H9 (cell line): ENCODE measurements around the gene ANKRD11. TPM values are rescaled to one million over a fixed set of nuclear protein-coding genes. Genes with fewer than 3 reads are reported as not detected.

Source experiments
- DNase-seq: peaks from one replicate; pipeline ENCODE4 v3.0.0-alpha.2; 2017
- H2AFZ ChIP-seq: one replicate; pipeline ENCODE4 v1.6.1; 2013; ENCODE audit warnings: mild to moderate bottlenecking, low read length, control low read depth, moderate library complexity
- H2AK5ac ChIP-seq: 2 replicates; pipeline ENCODE4 v1.6.1; 2013; ENCODE audit warnings: low read length, control low read depth, mixed read lengths; ENCODE audit not compliant: insufficient read length
- H2BK120ac ChIP-seq: one replicate; pipeline ENCODE4 v1.6.1; 2013; ENCODE audit warnings: low read depth, mild to moderate bottlenecking, low read length, control low read depth, inconsistent platforms; ENCODE audit not compliant: poor library complexity, severe bottlenecking
- H2BK12ac ChIP-seq: 2 replicates; pipeline ENCODE4 v1.6.1; 2013; ENCODE audit warnings: low read length, control low read depth, mixed read lengths, low read depth; ENCODE audit not compliant: insufficient read length
- H2BK15ac ChIP-seq: 2 replicates; pipeline ENCODE4 v1.6.1; 2013; ENCODE audit warnings: low read depth, low read length, control low read depth
- H2BK20ac ChIP-seq: one replicate; pipeline ENCODE4 v1.6.1; 2013; ENCODE audit warnings: low read depth, mild to moderate bottlenecking, low read length, control low read depth, inconsistent platforms; ENCODE audit not compliant: poor library complexity, severe bottlenecking
- H2BK5ac ChIP-seq: 2 replicates; pipeline ENCODE4 v1.6.1; 2013; ENCODE audit warnings: low read length, control low read depth, mixed read lengths; ENCODE audit not compliant: insufficient read length
- H3K14ac ChIP-seq: 2 replicates; pipeline ENCODE4 v1.6.1; 2013; ENCODE audit warnings: low read length, control low read depth; ENCODE audit not compliant: insufficient read depth
- H3K18ac ChIP-seq: 2 replicates; pipeline ENCODE4 v1.6.1; 2013; ENCODE audit warnings: low read depth, mild to moderate bottlenecking, mixed read lengths, low read length, control low read depth; ENCODE audit not compliant: insufficient read length
- H3K23ac ChIP-seq: 2 replicates; pipeline ENCODE4 v1.6.1; 2013; ENCODE audit warnings: low read length, control low read depth, mixed read lengths, low read depth; ENCODE audit not compliant: insufficient read length
- H3K23me2 ChIP-seq: 2 replicates; pipeline ENCODE4 v1.6.1; 2013; ENCODE audit warnings: low read depth, mild to moderate bottlenecking, mixed read lengths, low read length, control low read depth; ENCODE audit not compliant: insufficient read length, poor library complexity, severe bottlenecking
- H3K27ac ChIP-seq: 2 replicates; pipeline ENCODE4 v1.5.1; 2013; ENCODE audit warnings: low read length, control low read depth, mixed read lengths, low read depth; ENCODE audit not compliant: insufficient read length
- H3K27me3 ChIP-seq: 2 replicates; pipeline ENCODE4 v1.6.1; 2013; ENCODE audit warnings: low read length, control low read depth, inconsistent platforms; ENCODE audit not compliant: insufficient read depth
- H3K4ac ChIP-seq: 2 replicates; pipeline ENCODE4 v1.6.1; 2013; ENCODE audit warnings: low read depth, mild to moderate bottlenecking, control low read depth, inconsistent platforms, low read length, moderate library complexity
- H3K4me1 ChIP-seq: 2 replicates; pipeline ENCODE4 v1.6.1; 2013; ENCODE audit warnings: low read length, control low read depth, inconsistent platforms; ENCODE audit not compliant: insufficient read depth
- H3K4me2 ChIP-seq: 2 replicates; pipeline ENCODE4 v1.6.1; 2013; ENCODE audit warnings: low read length, control low read depth, mixed read lengths; ENCODE audit not compliant: insufficient read length, insufficient read depth
- H3K56ac ChIP-seq: 2 replicates; pipeline ENCODE4 v1.6.1; 2013; ENCODE audit warnings: low read depth, mild to moderate bottlenecking, mixed read lengths, low read length, control low read depth; ENCODE audit not compliant: insufficient read length
- H3K79me1 ChIP-seq: 2 replicates; pipeline ENCODE4 v1.6.1; 2013; ENCODE audit warnings: low read depth, mild to moderate bottlenecking, moderate library complexity, low read length, control low read depth, inconsistent platforms; ENCODE audit not compliant: insufficient read depth, poor library complexity, severe bottlenecking
- H3K79me2 ChIP-seq: 2 replicates; pipeline ENCODE4 v1.6.1; 2013; ENCODE audit warnings: low read length, control low read depth, inconsistent platforms; ENCODE audit not compliant: insufficient read depth
- H3K9ac ChIP-seq: 2 replicates; pipeline ENCODE4 v1.6.1; 2013; ENCODE audit warnings: low read length, control low read depth, mixed read lengths; ENCODE audit not compliant: insufficient read length; ENCODE audit errors: extremely low read depth
- H3K9me3 ChIP-seq: one replicate; pipeline ENCODE4 v1.6.1; 2013; ENCODE audit warnings: low read depth, low read length, inconsistent platforms; ENCODE audit not compliant: control insufficient read depth
- H3T11ph ChIP-seq: one replicate; pipeline ENCODE4 v1.6.1; 2013; ENCODE audit warnings: mild to moderate bottlenecking, low read length, control low read depth, inconsistent platforms
- H4K20me1 ChIP-seq: one replicate; pipeline ENCODE4 v1.6.1; 2013; ENCODE audit not compliant: control insufficient read depth, insufficient read length, insufficient read depth
- H4K5ac ChIP-seq: 2 replicates; pipeline ENCODE4 v1.6.1; 2013; ENCODE audit warnings: low read depth, mild to moderate bottlenecking, mixed read lengths, low read length, control low read depth; ENCODE audit not compliant: insufficient read length
- H4K8ac ChIP-seq: replicated peaks from 2 replicates; pipeline ENCODE4 v1.6.1; 2013; ENCODE audit warnings: low read length, control low read depth, mixed read lengths, low read depth; ENCODE audit not compliant: insufficient read length
- H4K91ac ChIP-seq: 2 replicates; pipeline ENCODE4 v1.6.1; 2013; ENCODE audit warnings: low read depth, mild to moderate bottlenecking, moderate library complexity, mixed read lengths, low read length, control low read depth; ENCODE audit not compliant: insufficient read length
- H3K27ac Mint-ChIP-seq, 3 experiments: 2 replicates in 2 of 3; 3 replicates in 1 of 3; pipeline ENCODE4 v1.8.0; 2020 to 2021; ENCODE audit warnings: mixed read lengths in 3 of 3, mild to moderate bottlenecking in 1 of 3, moderate library complexity in 1 of 3
- H3K27me3 Mint-ChIP-seq: 2 replicates; pipeline ENCODE4 v1.8.0; 2021; ENCODE audit warnings: low read depth, mild to moderate bottlenecking, moderate library complexity, mixed read lengths
- H3K36me3 Mint-ChIP-seq, 3 experiments: 2 replicates in 2 of 3; 3 replicates in 1 of 3; pipeline ENCODE4 v1.8.0; 2020 to 2021; ENCODE audit warnings: low read depth in 3 of 3, mixed read lengths in 3 of 3; ENCODE audit not compliant: insufficient read depth in 1 of 3
- H3K4me1 Mint-ChIP-seq, 2 experiments: 2 replicates each; pipeline ENCODE4 v1.8.0; 2020; ENCODE audit warnings: mixed read lengths in 2 of 2
- H3K4me3 Mint-ChIP-seq, 2 experiments: 2 replicates in 1 of 2; 3 replicates in 1 of 2; pipeline ENCODE4 v1.8.0; 2020 to 2021; ENCODE audit warnings: mild to moderate bottlenecking in 2 of 2, mixed read lengths in 2 of 2, moderate library complexity in 1 of 2
- H3K9me3 Mint-ChIP-seq, 2 experiments: 2 replicates in 1 of 2; 3 replicates in 1 of 2; pipeline ENCODE4 v1.8.0; 2020; ENCODE audit warnings: mild to moderate bottlenecking in 2 of 2, mixed read lengths in 2 of 2, moderate library complexity in 1 of 2
- WGBS: extraction: QIAGEN DNeasy Blood & Tissue Kit; methylation state at CpG from one replicate; pipeline ENCODE4 v1.1.7; 2013; ENCODE audit warnings: missing lambda C conversion rate, low lambda C conversion rate, mixed read lengths; ENCODE audit not compliant: insufficient read length; ENCODE audit errors: extremely low coverage; 5-methylcytosine and 5-hydroxymethylcytosine counted together
- total RNA-seq: library from RNA; stranded (reverse); gene quantifications from 2 replicates; pipeline ENCODE4 v1.2.1, GENCODE V29; 2021
- TF ChIP-seq, protein P1 (sequence below): fragments of 200-600 bp; sonication (generic); conservative IDR thresholded peaks from 3 replicates; pipeline ENCODE4 v1.8.0; 2021; ENCODE audit warnings: antibody characterized with exemption, mild to moderate bottlenecking

The ANKRD11 gene
- total RNA-seq, 1 experiment from 2014 or later, result 181 TPM

DNA sequence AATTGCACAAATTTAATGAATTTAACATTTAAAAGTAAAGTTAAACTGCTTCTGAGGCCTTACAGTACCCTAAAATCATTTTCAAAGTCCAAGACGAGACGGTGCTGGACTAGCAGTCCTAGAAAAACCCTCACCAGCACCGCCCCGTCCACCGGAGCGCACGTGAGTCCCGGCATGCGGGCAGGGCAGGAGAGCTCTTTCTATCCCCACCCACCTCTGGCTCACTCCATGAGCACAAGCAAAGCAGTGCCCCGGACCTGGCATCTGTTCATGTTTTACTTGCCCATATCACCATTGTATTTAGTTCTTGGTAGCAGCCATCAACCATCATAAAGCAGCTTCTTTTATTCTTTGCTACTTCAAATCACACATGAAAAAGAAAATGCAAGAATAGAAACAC is 41.7 kb downstream of the ANKRD11 start:
- no peak overlapping the region for H2BK15ac ChIP-seq
- H3K4me1 Mint-ChIP-seq, result peaks cover 49 to 62% of the 10 kb centered on the region in 2 experiments
- H3K23ac ChIP-seq, result no peak overlapping the region
- peaks cover 78% of the 10 kb centered on the region for H3K79me2 ChIP-seq
- H3K56ac ChIP-seq, result no peak overlapping the region
- H3K4me3 Mint-ChIP-seq, result no peak overlapping the region
- no peak overlapping the region for H3K27ac Mint-ChIP-seq
- H3K36me3 Mint-ChIP-seq, result peaks cover 0 to 2% (median 1%) of the 10 kb centered on the region in 3 experiments; a peak in 2 of 7 replicates
- no peak overlapping the region for H2BK20ac ChIP-seq
- no peak overlapping the region for H2BK5ac ChIP-seq
- no peak overlapping the region for H2BK12ac ChIP-seq
- DNase-seq, result no peak
- no CpG with 5 or more reads among the region's 10 CpGs for WGBS
- no peaks in the 10 kb centered on the region for H3K23me2 ChIP-seq
- no peaks in the 10 kb centered on the region for H3K9me3 ChIP-seq
- H3K27me3 ChIP-seq, result no peaks in the 10 kb centered on the region
- H3K4me2 ChIP-seq, result no peak overlapping the region
- no peak overlapping the region for H2AFZ ChIP-seq
- TF ChIP-seq, protein P1, sequence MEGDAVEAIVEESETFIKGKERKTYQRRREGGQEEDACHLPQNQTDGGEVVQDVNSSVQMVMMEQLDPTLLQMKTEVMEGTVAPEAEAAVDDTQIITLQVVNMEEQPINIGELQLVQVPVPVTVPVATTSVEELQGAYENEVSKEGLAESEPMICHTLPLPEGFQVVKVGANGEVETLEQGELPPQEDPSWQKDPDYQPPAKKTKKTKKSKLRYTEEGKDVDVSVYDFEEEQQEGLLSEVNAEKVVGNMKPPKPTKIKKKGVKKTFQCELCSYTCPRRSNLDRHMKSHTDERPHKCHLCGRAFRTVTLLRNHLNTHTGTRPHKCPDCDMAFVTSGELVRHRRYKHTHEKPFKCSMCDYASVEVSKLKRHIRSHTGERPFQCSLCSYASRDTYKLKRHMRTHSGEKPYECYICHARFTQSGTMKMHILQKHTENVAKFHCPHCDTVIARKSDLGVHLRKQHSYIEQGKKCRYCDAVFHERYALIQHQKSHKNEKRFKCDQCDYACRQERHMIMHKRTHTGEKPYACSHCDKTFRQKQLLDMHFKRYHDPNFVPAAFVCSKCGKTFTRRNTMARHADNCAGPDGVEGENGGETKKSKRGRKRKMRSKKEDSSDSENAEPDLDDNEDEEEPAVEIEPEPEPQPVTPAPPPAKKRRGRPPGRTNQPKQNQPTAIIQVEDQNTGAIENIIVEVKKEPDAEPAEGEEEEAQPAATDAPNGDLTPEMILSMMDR, result no peak
- H4K5ac ChIP-seq, result no peak overlapping the region
- H3K9ac ChIP-seq, result no peak overlapping the region
- H3K4me1 ChIP-seq, result peaks cover 3% of the 10 kb centered on the region; the same call in 1 of the 2 replicates
- H3K18ac ChIP-seq, result no peak overlapping the region
- no peaks in the 10 kb centered on the region; the same call in 1 of the 2 replicates for H3K27me3 Mint-ChIP-seq
- no peak overlapping the region for H2BK120ac ChIP-seq
- H2AK5ac ChIP-seq, result no peak overlapping the region
- no peak overlapping the region for H4K91ac ChIP-seq
- no peaks in the 10 kb centered on the region for H3K9me3 Mint-ChIP-seq
- no peak overlapping the region for H3K27ac ChIP-seq
- no peak overlapping the region for H3K14ac ChIP-seq
- no peak overlapping the region for H3K4ac ChIP-seq
- peaks cover 10% of the 10 kb centered on the region for H3K79me1 ChIP-seq
- no peak overlapping the region for H3T11ph ChIP-seq
- H4K8ac ChIP-seq, result no peak overlapping the region
- peaks cover 6% of the 10 kb centered on the region for H4K20me1 ChIP-seq
